HepG2 (cell line): ENCODE measurements around the gene CLASP1. TPM values are rescaled to one million over a fixed set of nuclear protein-coding genes. Genes with fewer than 3 reads are reported as not detected.

Source experiments
- KLF15 ChIP-seq: sonication (generic); formaldehyde crosslinking; IDR thresholded peaks from 2 replicates; pipeline ENCODE4 v1.8.1; 2023; ENCODE audit warnings: borderline replicate concordance, mild to moderate bottlenecking, inconsistent platforms, missing genetic modification reagents, mixed read lengths
- NBN ChIP-seq: fragments of 450-650 bp; conservative IDR thresholded peaks from 2 replicates; pipeline ENCODE4 v1.6.1; 2017
- PHF5A ChIP-seq: IDR thresholded peaks from one replicate; pipeline ENCODE4 v1.6.1; 2018; ENCODE audit warnings: low read depth, missing genetic modification reagents; ENCODE audit not compliant: unreplicated experiment
- PRDM10 ChIP-seq: sonication (generic); formaldehyde crosslinking; IDR thresholded peaks from 2 replicates; pipeline ENCODE4 v1.4.0; 2020; ENCODE audit warnings: low read depth, missing genetic modification reagents
- RAD51 ChIP-seq: fragments of 450-650 bp; IDR thresholded peaks from 2 replicates; pipeline ENCODE4 v1.6.1; 2016; ENCODE audit warnings: borderline replicate concordance
- RXRA ChIP-seq: sonication (generic); formaldehyde crosslinking; IDR thresholded peaks from 2 replicates; pipeline ENCODE4 v1.5.1; 2020; ENCODE audit warnings: missing genetic modification reagents
- SMAD1 ChIP-seq: sonication (generic); formaldehyde crosslinking; IDR thresholded peaks from 2 replicates; pipeline ENCODE4 v1.4.0; 2020; ENCODE audit warnings: missing genetic modification reagents, low read depth, mild to moderate bottlenecking, borderline replicate concordance
- TERF1 ChIP-seq: sonication (generic); formaldehyde crosslinking; IDR thresholded peaks from 2 replicates; pipeline ENCODE4 v1.8.0; 2022; ENCODE audit warnings: mild to moderate bottlenecking, missing genetic modification reagents, moderate library complexity
- ZBTB34 ChIP-seq: sonication (generic); formaldehyde crosslinking; IDR thresholded peaks from 2 replicates; pipeline ENCODE4 v1.8.0; 2022; ENCODE audit warnings: mild to moderate bottlenecking, missing genetic modification reagents
- ZBTB38 ChIP-seq: sonication (generic); formaldehyde crosslinking; IDR thresholded peaks from 2 replicates; pipeline ENCODE4 v1.5.1; 2020; ENCODE audit warnings: mild to moderate bottlenecking, missing genetic modification reagents
- ZFAT ChIP-seq: sonication (generic); formaldehyde crosslinking; conservative IDR thresholded peaks from 2 replicates; pipeline ENCODE4 v1.8.1; 2023; ENCODE audit warnings: missing genetic modification reagents, inconsistent platforms
- ZFP1 ChIP-seq: IDR thresholded peaks from 2 replicates; pipeline ENCODE4 v1.6.1; 2016
- ZFP90 ChIP-seq: sonication (generic); formaldehyde crosslinking; IDR thresholded peaks from 2 replicates; pipeline ENCODE4 v1.8.0; 2022; ENCODE audit warnings: missing genetic modification reagents, mild to moderate bottlenecking, inconsistent platforms, borderline replicate concordance
- ZIK1 ChIP-seq: sonication (generic); formaldehyde crosslinking; IDR thresholded peaks from 2 replicates; pipeline ENCODE4 v1.5.0; 2020; ENCODE audit warnings: mild to moderate bottlenecking, low read depth, missing genetic modification reagents, borderline replicate concordance
- ZNF430 ChIP-seq: sonication (generic); formaldehyde crosslinking; IDR thresholded peaks from 2 replicates; pipeline ENCODE4 v1.9.0; 2021; ENCODE audit warnings: mild to moderate bottlenecking, missing genetic modification reagents
- ZNF431 ChIP-seq: sonication (generic); formaldehyde crosslinking; IDR thresholded peaks from 2 replicates; pipeline ENCODE4 v1.9.0; 2022; ENCODE audit warnings: missing genetic modification reagents, low read depth, mild to moderate bottlenecking, borderline replicate concordance
- ZNF782 ChIP-seq: sonication (generic); formaldehyde crosslinking; IDR thresholded peaks from 2 replicates; pipeline ENCODE4 v1.4.0; 2020; ENCODE audit warnings: missing genetic modification reagents, mild to moderate bottlenecking, borderline replicate concordance
- ZNF784 ChIP-seq: sonication (generic); formaldehyde crosslinking; IDR thresholded peaks from 2 replicates; pipeline ENCODE4 v1.5.1; 2020; ENCODE audit warnings: missing genetic modification reagents, mild to moderate bottlenecking, borderline replicate concordance
- ZNF788 ChIP-seq: sonication (generic); formaldehyde crosslinking; IDR thresholded peaks from 2 replicates; pipeline ENCODE4 v1.5.0; 2020; ENCODE audit warnings: mild to moderate bottlenecking, missing genetic modification reagents, borderline replicate concordance
- polyA plus RNA-seq, 8 experiments: library from polyadenylated mRNA; depleted of rRNA in 3 of 8; stranded (reverse) in 7 of 8; unstranded in 1 of 8; fragments of >200 nt; fragmentation: Illumina TruSeq in 4 of 8; extraction: Trizol in 4 of 8; gene quantifications; 2 replicates each; pipeline versions ENCODE4 v1.2.1 to v1.2.3, GENCODE V29; 2011 to 2016; ENCODE audit warnings: low read depth in 4 of 8, missing spikeins in 1 of 8, mixed read lengths in 1 of 8; ENCODE audit not compliant: insufficient read depth in 1 of 8
- total RNA-seq, 5 experiments: library from RNA; depleted of rRNA; stranded (reverse); fragments of >200 nt; fragmentation: Illumina TruSeq; extraction: Trizol; gene quantifications; 2 replicates each; pipeline ENCODE4 v1.2.3, GENCODE V29; 2016; ENCODE audit warnings: low read depth in 1 of 5
- TF ChIP-seq, protein P1 (sequence below): sonication (generic); formaldehyde crosslinking; IDR thresholded peaks from 2 replicates; pipeline ENCODE4 v1.4.0; 2020; ENCODE audit warnings: mild to moderate bottlenecking, missing genetic modification reagents

Gene CLASP1
- total and polyA plus RNA-seq, 2 of the 13 experiments (the other 11 are each of a cell fraction or from before 2014, with no cell fraction given), result 11.7 to 47.9 TPM

- TF ChIP-seq ZBTB38 (CRISPR knock-in tag), result peak; percentile 10; the same call in 1 of the 2 replicates
- TF ChIP-seq ZNF784 (CRISPR knock-in tag), result peak; percentile 76; the same call in 1 of the 2 replicates
- peak; percentile 51 for TF ChIP-seq ZFP90 (CRISPR knock-in tag)
- TF ChIP-seq, protein P1, sequence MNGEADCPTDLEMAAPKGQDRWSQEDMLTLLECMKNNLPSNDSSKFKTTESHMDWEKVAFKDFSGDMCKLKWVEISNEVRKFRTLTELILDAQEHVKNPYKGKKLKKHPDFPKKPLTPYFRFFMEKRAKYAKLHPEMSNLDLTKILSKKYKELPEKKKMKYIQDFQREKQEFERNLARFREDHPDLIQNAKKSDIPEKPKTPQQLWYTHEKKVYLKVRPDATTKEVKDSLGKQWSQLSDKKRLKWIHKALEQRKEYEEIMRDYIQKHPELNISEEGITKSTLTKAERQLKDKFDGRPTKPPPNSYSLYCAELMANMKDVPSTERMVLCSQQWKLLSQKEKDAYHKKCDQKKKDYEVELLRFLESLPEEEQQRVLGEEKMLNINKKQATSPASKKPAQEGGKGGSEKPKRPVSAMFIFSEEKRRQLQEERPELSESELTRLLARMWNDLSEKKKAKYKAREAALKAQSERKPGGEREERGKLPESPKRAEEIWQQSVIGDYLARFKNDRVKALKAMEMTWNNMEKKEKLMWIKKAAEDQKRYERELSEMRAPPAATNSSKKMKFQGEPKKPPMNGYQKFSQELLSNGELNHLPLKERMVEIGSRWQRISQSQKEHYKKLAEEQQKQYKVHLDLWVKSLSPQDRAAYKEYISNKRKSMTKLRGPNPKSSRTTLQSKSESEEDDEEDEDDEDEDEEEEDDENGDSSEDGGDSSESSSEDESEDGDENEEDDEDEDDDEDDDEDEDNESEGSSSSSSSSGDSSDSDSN, result peak; percentile 74
- TF ChIP-seq ZNF431 (CRISPR knock-in tag), result no peak
- TF ChIP-seq SMAD1 (CRISPR knock-in tag), result peak; percentile 58; the same call in 1 of the 2 replicates
- TF ChIP-seq PHF5A (CRISPR knock-in tag), result peak; percentile 16
- TF ChIP-seq KLF15 (CRISPR knock-in tag), result 0 out of 2 replicates have a peak, but pooled peaks have one; percentile 19
- no peak for TF ChIP-seq ZNF430 (CRISPR knock-in tag)
- no peak for TF ChIP-seq ZBTB34 (CRISPR knock-in tag)
- TF ChIP-seq ZIK1 (CRISPR knock-in tag), result 0 out of 2 replicates have a peak, but pooled peaks have one; percentile 16
- no peak for TF ChIP-seq NBN
- TF ChIP-seq RAD51, result no peak
- TF ChIP-seq PRDM10 (CRISPR knock-in tag), result 0 out of 2 replicates have a peak, but pooled peaks have one; percentile 3
- no peak for TF ChIP-seq TERF1
- TF ChIP-seq ZNF782 (CRISPR knock-in tag), result peak; percentile 16; the same call in 1 of the 2 replicates
- TF ChIP-seq ZNF788, result peak; percentile 14; the same call in 1 of the 2 replicates
- TF ChIP-seq ZFP1 (CRISPR knock-in tag), result no peak
- 0 out of 2 replicates have a peak, but pooled peaks have one; percentile 49 for TF ChIP-seq ZFAT (CRISPR knock-in tag)
- no peak for TF ChIP-seq RXRA (CRISPR knock-in tag)
Measured at GRCh38 chr2:121649149-121649595, at the start of gene CLASP1 (continued).
